Limb (tissue), 2 donors: ENCODE data around the gene IL22RA1.
A peak's percentile ranks its signal among the peaks of the same experiment; 100 is the strongest.

ENCODE experiments used
- DNase-seq, 2 donors: peaks; one replicate each; pipeline ENCODE4 v3.0.0-alpha.2; 2016; ENCODE audit errors: extremely low spot score in 2 of 2

IL22RA1 gene, protein sequence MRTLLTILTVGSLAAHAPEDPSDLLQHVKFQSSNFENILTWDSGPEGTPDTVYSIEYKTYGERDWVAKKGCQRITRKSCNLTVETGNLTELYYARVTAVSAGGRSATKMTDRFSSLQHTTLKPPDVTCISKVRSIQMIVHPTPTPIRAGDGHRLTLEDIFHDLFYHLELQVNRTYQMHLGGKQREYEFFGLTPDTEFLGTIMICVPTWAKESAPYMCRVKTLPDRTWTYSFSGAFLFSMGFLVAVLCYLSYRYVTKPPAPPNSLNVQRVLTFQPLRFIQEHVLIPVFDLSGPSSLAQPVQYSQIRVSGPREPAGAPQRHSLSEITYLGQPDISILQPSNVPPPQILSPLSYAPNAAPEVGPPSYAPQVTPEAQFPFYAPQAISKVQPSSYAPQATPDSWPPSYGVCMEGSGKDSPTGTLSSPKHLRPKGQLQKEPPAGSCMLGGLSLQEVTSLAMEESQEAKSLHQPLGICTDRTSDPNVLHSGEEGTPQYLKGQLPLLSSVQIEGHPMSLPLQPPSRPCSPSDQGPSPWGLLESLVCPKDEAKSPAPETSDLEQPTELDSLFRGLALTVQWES

DNA sequence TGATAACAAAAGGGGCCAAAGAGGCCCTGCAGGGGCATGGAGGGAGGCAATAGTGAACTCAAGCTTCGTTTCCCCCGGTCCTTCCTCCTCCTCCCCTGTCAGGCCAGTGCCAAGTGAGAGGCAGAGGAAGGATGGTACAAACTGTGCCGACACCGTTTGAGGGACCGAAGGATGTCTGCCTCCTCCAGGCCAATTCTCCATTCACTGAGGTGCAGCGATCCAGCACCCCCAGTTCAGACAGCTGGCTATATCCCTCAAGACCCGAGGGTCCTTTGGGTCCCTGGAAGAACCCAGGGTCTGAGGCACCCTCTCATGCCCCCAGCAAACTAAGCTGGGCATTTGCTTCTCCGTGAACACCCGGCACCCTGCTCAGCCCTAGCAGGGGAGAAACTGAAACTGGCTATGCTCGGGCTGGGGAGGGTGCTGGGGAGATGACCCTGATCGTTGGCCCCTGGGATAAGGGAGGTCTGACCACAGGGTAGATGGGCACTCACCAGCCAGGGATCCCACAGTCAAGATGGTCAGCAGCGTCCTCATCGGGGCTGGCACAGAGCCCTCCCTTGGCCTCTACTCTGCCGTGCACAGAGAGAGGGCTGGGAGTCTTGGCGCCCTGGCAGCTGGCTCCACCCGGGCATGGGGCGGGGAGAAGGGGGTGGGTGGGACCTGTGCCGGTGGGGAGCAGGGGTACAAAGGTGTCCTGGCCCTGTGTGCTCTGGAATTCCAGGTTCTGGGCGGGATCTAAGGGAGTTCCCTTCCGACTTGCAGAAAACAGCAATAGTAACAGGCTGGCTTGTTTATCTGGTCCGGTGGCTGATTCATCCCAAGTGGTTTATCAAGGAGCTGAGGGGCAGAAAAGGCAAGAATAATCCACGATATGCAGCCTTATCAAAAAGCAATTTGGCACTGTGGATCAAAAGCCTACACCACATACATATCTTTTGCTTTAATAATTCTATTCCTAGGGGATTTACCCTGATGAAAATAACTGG lies at the start of gene IL22RA1:
Gene IL22RA1 (minus strand): TSS at position 595 of the 989 bp plus-strand sequence. CDS start 58 bp downstream, at position 537.
- no peak for DNase-seq

DNA sequence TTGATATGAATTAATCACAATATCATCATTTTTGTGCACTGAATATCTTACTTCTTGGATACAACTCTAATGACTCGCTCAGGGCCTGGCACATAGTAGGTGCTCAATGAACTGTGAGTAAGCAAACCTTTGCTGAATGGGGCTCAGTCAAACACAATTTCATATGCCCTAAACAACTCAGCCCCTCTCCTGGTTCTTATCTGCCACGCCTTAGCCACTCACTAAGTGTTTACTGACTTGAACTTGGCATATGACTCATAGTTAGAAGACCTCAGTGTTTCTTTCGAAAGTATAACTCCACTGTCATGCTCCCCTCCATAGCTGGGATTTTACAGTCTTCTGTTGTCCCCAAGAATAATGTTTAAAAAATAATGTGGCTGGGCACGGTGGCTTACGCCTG lies 48.9 kb upstream of the IL22RA1 start:
- no peak for DNase-seq

DNA sequence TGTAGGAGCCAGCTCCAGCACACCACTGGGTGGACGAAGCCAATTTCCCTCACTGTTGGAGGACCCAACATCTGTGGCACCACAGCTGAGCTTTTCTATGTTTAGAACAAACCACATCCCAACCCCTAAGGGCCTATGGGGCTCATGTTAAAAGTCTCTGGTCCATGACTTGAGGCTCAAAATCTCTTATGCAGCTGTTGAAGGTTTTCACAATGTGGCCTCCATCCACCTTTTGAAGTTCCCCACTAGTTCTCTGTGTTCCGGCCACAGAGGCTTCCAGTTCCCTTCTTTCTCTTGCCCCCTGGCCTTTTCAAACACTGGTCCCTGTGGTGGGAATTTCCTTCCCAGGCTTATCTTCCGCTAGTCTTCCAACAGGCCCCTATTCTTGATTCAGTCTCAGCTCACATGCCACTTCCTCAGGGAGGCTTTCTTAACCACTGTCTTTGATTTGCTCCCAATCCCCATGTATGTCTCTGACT lies 48.1 kb upstream of the IL22RA1 start:
- no peak for DNase-seq

DNA sequence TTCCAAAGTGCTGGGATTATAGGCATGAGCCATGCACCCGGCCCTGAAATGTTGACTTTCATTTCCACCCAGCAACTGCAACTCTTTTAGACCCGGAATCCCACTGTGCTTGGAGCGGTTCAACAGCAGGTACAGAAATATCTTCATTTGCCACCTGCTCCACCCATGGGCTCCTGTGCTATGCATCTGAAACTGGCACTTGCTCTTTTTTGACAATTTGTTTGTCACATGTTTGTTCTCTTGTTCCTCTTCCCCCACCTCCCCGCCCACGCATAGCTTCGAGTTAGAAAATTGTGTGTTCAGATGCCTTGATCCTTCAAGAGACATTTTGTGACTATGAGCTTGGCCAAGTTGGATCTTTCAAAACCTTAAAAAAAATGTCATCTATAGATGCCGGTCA lies 46.6 kb upstream of the IL22RA1 start:
- DNase-seq, result no peak

DNA sequence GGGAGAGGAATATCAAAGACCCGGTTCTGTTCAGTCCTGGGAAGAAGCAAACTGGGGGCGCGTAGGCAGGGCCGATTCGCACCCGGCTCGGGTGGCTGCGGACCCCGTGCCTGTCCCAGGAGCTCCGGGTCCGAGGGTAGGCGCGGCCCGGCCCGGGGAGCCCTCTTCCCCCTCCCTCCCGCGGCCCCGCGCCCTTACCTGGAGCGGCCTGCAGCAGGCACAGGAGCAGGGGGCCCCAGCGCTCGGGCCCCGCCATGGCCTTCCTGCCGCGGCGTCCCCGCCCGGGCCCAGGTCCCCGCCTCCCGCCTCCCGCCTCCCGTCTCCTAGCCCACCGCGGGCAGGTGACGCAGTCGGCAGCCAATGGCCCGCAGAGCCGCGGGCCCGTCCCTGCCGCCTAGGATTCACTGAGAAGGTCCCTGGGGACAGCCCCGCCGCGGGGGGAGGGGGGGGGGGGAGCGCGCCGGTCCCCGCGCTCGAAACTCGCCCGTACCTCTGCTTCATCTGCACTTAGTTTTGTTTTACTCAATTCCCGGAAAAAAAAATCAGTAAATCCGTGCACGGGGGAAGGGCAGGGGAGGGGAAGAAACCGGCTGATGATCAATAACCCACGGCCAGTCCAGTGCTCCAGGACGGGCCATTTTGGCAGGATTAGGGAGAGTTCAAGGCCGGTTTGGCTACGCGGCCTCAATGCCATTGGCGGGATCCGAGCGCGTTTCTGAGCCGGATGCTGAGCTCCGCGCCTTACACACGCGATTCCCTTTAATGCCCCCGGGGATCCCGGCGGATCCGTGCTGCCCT lies 44.3 kb upstream of the IL22RA1 start, which contains the start of gene IFNLR1:
Gene IFNLR1 (minus strand): TSS at position 297 of the 798 bp plus-strand sequence. CDS start 41 bp downstream, at position 256.
- DNase-seq, result peak in 1 of 2 donors; percentile 70

DNA sequence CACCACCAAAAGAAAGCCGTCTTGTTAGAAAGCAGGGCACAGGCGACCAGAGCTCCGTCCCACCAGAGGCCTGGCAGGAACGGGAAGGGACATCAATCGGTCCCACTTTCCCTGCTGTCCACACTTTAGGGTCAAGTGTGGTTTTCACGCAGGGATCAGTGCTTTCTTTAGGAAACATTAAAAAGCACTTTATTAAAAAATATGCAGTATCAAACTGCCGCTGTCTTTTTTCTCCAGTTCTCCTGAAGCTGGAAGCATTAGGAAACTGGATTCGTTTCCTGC lies 43.7 kb upstream of the IL22RA1 start:
- no peak for DNase-seq

DNA sequence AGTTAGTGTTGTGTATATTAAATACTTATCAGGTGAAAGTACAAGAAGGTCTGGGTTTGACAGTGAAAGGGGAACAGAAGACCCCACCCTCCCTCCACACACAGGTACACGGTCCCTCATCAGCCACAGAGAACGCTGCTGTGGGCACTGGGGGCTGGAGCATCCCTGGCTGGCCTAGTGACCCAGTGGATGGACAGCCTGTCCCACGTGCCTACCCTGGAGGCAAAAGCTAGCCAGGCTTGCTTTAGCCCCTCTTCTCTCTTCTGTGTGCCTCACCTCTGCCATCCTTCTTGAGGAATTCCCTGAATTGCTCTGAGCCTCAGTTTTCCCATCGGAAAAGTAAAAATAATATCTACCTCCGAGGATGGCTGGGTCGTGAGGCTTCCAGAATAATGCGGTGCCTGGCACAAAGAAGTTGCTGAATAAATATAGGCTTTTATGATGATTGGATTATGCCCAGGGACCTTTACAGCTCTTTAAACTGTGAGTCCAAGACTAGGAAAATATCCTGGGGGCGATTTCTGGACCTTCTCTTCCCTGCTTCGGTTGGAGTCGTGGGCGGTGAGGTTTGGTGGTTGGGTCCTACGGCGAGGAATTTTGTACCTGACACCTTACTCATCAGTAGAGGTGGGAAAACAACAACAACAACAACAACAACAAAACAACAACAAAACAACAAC lies 43.2 kb upstream of the IL22RA1 start:
- DNase-seq, result no peak

DNA sequence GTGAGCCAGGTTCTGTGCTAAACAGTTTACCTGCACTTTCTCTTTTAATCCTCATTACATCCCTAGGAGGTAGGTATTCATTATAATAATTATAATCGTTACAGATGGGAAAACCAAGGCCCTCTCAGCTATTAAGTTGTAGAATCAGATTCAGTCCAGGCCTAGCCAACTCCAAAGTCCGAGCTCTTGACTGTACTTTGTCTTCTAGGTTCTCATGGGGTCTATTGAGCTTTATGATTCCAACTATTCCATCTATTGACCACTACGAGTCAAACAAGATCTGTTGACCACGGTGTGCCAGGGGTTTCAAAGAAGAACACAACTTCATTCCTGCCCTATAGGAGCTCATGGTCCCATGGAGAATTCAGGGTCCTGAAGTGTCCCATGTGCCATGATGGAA lies 42.1 kb upstream of the IL22RA1 start:
- no peak for DNase-seq

DNA sequence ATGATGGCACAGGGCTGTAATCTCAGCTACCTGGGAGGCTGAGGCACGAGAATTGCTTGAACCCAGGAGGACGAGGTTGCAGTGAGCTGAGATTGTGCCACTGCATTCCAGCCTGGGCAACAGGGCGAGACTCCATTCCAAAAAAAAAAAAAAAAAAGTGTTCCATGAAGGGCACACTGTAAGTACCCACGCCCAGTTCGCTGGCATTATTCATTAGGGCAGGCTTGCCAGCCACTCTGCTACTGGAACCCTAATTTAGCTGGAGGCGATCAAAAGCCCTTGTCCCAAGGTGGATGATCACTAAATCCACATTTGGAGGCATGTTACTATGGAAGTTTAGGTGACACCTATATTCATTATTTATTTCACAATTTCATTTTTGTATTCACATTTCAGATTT lies 39.1 kb upstream of the IL22RA1 start:
- DNase-seq, result no peak

DNA sequence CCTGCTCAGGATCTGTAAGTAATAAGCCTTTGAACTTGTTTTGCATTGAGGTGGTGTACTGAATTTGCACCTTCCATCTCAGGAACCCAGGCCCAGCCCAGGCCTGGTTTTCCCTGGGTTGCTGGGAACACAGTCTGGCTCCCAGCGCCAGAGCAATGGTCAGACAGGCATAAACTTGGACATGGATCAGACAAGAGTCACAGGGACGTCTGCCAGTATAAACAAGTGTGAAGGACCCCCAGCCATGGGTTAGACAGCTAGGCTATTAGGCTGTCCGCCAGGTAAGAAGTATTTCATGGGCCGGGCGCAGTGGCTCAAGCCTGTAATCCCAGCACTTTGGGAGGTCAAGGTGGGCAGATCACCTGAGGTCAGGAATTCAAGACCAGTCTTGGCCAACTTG lies 38.7 kb upstream of the IL22RA1 start:
- DNase-seq, result no peak

DNA sequence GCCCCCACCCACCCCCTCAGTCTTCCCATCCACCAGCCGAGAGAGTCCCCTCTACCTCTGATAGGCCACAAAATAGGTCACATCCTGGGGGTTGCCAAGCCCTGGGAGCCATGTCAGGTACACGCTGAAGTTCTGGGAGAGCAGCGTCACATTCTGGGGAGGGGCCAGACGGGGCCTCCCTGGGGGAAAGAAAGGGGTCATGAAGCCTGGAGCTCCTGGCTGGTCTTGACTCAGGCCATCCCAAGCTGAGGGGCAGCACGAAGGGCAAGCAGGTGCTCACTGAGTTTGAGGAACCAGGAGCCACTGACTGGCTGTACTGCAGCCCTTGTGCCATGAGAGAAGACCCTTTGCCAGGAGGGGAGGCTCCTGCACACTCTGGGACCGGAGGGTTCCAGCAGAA lies 37.7 kb upstream of the IL22RA1 start:
- no peak for DNase-seq

DNA sequence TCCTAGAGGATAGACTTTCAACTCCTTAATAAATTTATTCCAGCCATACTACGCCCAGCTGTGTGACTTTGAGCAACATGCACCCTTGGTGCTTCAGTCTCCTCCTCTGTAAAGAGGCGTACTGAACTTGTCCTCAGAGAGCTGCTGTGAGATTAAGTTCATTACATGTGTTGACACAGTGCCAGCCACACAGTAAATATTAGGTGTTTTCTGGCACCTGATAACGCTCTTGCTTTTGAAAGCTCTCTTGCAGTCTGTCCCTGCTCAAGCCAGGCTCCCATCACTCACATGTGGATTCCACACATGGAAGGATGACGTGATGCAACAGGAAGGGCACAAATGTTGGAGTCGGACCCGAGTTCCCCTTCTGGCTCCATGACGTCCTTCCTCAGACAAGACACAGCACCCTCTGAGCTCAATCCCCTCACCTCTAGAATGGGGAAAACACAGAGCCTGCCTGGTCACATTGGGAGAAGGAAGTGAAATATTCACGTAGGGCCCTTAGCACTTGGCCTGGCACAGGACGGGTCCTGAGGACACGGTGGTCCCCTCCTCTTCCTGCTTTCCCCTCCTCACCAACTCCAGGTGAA lies 36.4 kb upstream of the IL22RA1 start:
- no peak for DNase-seq

DNA sequence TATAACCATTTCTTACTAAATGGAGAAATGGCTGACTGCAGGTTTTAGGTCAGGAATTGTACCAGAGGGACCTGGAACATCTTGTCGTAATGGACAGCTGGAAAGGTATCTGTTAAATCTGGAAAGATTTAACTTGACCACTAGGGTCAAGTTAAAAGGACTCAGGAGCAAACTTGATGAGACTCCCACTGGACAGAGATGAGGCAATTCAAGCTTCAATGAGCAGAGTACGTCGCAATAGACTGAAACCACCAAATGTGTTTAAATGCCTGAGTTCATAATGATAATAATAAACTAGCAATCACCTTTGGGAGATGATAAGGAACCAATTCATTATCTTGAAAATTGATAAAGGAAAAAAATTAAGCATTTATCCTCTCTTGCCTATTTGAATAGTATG lies 35.5 kb upstream of the IL22RA1 start:
- DNase-seq, result no peak

DNA sequence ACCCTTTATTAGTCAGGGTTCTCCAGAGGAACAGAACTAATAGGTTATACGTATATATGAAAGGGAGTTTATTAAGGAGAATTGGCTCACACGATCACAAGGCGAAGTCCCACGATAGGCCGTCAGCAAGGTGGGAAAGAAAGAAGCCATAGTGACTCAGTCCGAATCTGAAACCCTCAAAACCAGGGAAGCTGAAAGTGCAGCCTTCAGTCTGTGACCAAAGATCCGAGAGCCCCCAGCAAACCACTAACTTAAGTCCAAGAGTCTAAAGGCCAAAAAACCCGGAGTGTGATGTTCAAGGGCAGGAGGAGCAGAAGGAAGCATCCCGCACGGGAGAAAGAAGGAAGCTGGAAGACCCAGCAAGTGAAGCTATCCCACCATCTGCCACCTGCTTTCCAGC lies 34.2 kb upstream of the IL22RA1 start:
- no peak for DNase-seq

DNA sequence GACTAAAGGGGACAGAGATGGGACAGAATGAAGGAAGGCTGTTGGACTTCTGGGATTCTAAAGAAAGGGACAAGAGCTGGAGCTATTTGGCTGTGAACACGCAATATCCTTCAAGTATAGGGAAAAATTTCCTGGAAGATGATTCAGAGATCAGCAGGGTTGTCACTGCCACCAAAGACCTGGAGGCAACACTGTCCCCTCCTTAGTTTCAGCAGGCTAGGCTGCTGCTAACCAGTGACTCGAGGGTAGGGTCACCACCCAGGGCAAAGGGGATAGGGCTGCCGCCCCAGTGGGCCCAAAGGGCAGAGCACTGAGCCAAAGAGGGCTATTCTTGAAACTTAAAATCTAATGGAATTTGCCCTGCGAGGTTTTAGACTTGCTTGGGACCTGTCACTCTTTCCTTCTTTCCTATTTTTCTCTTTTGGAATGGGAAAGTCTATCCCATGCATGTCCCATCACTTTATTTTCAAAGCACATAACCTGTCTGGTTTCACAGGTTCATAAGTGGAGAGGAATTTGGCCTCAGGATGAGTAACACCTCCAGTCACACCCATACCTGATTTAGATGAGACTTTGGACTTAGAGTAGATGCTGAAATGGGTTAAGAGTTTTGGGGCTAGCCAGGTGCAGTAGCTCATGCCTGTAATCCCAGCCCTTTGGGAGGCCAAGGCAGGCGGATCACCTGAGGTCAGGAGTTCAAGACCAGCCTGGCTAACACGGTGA lies 32.3 kb upstream of the IL22RA1 start:
- no peak for DNase-seq

DNA sequence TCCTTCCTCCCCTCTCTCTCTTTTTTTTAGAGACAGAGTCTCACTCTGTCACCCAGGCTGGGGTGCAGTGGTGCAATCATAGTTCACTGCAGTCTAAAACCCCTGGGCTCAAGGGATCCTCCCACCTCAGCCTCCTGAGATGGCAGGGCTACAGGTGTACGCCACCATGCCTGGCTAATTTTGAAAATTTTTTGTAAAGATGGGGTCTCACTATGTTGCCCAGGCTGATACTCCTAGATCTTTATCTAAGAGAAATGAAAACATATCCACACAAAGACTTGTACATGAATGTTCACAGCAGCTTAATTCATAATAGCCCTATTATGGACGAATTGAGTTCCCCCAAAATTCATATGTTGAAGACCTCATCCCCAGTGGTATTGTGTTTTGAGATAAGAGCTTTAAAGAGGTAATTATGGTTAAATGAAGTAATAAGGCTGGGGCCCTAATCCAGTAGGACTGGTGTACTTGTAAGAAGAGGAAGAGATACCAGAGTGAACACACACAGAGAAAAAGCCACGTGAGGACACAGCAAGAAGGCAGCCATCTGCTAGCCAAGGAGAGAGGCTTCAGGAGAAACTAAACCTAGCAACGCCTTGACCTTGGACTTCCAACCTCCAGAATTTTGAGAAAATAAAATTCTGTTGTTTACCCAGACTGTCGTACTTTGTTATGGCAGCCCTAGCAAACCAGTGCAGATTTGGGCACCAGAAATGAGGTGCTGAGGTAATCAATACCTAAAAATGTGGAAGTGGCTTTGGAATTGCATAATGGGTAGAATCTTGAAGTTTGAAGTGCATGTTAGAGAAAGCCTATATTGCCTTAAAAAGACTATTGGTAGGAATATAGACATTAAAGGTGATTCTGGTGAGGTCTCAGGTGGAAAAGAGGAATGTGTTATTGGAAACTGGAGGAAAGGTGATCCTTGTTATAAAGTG lies 31.0 kb upstream of the IL22RA1 start:
- no peak for DNase-seq

DNA sequence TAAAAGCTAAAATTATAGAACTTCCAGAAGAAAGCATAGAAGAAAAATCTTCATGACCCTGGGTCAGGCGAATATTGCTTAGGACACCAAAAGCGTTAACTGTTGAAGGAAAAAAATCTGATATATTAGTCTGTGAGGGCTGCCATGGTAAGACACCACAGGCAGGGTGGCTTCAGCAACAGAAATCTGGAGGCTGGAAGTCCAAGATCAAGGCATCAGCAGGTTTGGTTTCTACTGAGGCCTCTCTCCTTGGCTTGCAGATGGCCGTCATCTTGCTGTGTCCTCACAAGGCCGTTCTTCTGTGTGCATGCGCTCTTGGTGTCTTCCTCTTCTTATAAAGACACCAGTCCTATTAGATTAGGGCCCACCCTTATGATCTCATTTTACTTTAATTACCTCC lies 29.7 kb upstream of the IL22RA1 start:
- no peak for DNase-seq

DNA sequence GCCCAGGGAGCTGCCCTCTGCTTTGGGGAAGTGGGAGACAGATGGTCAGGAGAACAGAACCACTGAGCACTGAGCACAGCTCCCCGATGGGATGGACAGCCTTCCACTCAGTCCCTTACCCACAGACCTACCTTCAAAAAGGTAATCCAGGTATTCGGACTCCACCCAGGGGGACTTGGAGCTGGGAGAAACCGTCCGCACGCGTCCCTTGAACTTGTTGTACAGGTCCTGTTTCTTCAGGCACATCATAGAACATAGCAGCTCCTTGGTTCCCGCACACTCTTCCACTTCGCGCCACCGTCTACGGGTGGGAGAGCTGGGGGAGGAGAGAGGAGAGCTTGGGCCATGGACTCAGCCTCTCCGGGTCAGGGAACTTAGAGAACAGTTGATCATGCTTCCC lies 26.3 kb upstream of the IL22RA1 start:
- DNase-seq, result no peak
